SU-DHL-6 (cell line): ENCODE measurements around the gene BMPR1B.

Source experiments
- H2AFZ ChIP-seq: fragments of 200-600 bp; sonication (generic); 2 replicates; pipeline ENCODE4 v1.6.1; 2014; ENCODE audit warnings: low read depth, mild to moderate bottlenecking, moderate library complexity, mixed read lengths, antibody characterized with exemption, low read length; ENCODE audit not compliant: severe bottlenecking
- H3F3A ChIP-seq: fragments of 200-600 bp; shearing (Covaris generic); 2 replicates; pipeline ENCODE4 v1.6.0; 2016; ENCODE audit warnings: antibody characterized with exemption, mild to moderate bottlenecking; ENCODE audit not compliant: insufficient read depth
- H3K27ac ChIP-seq: fragments of 200-600 bp; sonication (generic); 2 replicates; pipeline ENCODE4 v1.5.1; 2016; ENCODE audit warnings: low read depth, mild to moderate bottlenecking, low read length, moderate library complexity, mixed read lengths
- H3K27me3 ChIP-seq: fragments of 200-600 bp; sonication (generic), shearing (Covaris generic); 2 replicates; pipeline ENCODE4 v1.6.0; 2014; ENCODE audit warnings: mild to moderate bottlenecking, low read length
- H3K36me3 ChIP-seq: fragments of 200-600 bp; sonication (generic); 2 replicates; pipeline ENCODE4 v1.6.1; 2014; ENCODE audit warnings: mild to moderate bottlenecking, low read length, mixed read lengths
- H3K4me2 ChIP-seq: fragments of 300-600, 200-600 bp; shearing (Covaris generic), sonication (generic); 2 replicates; pipeline ENCODE4 v1.6.0; 2014; ENCODE audit warnings: low read length, low read depth, mild to moderate bottlenecking; ENCODE audit not compliant: poor library complexity, severe bottlenecking
- H3K4me3 ChIP-seq: fragments of 200-600 bp; sonication (generic); 2 replicates; pipeline ENCODE4 v1.5.1; 2014; ENCODE audit warnings: antibody characterized with exemption, low read length, mild to moderate bottlenecking, mixed read lengths; ENCODE audit not compliant: insufficient read depth, poor library complexity, severe bottlenecking
- H3K79me2 ChIP-seq: fragments of 200-600 bp; sonication (generic); 2 replicates; pipeline ENCODE4 v1.6.1; 2014; ENCODE audit warnings: mild to moderate bottlenecking, low read length, moderate library complexity; ENCODE audit not compliant: insufficient read depth
- H3K9ac ChIP-seq: fragments of 200-600 bp; sonication (generic); 2 replicates; pipeline ENCODE4 v1.7.0; 2014; ENCODE audit warnings: mild to moderate bottlenecking, low read length
- H3K9me2 ChIP-seq: fragments of 200-600 bp; sonication (generic); replicated peaks from 2 replicates; pipeline ENCODE4 v1.6.1; 2014; ENCODE audit warnings: low read length; ENCODE audit not compliant: insufficient read depth
- H3K9me3 ChIP-seq: fragments of 200-600 bp; sonication (generic); 2 replicates; pipeline ENCODE4 v1.6.1; 2014; ENCODE audit warnings: low read length, mixed read lengths; ENCODE audit not compliant: insufficient read depth
- H4K20me1 ChIP-seq: fragments of 200-600 bp; sonication (generic); 2 replicates; pipeline ENCODE4 v1.6.1; 2014; ENCODE audit warnings: low read depth, mild to moderate bottlenecking, antibody characterized with exemption, low read length, moderate library complexity, mixed read lengths
- CTCF ChIP-seq: fragments of 200-600 bp; sonication (generic); IDR thresholded peaks from one replicate; pipeline ENCODE4 v1.5.1; 2017; ENCODE audit warnings: antibody characterized with exemption, mild to moderate bottlenecking, low read length, moderate library complexity; ENCODE audit not compliant: insufficient read depth, poor library complexity, severe bottlenecking
- EZH2phosphoT487 ChIP-seq: fragments of 200-600 bp; sonication (generic), shearing (Covaris generic); conservative IDR thresholded peaks from 2 replicates; pipeline ENCODE4 v1.6.1; 2018; ENCODE audit warnings: mild to moderate bottlenecking, antibody characterized with exemption, low read length, moderate library complexity, mixed read lengths

BMPR1B gene

GRCh38 chr4:94905511-94905910 lies 147.8 kb downstream of the BMPR1B start:
- H3K27ac ChIP-seq = no peak overlapping the region
- no peaks in the 10 kb centered on the region for H3K36me3 ChIP-seq
- no peaks in the 10 kb centered on the region for H3K9me3 ChIP-seq
- no peak overlapping the region for H2AFZ ChIP-seq
- no peaks in the 10 kb centered on the region for H3K9me2 ChIP-seq
- TF ChIP-seq CTCF (no peak), EZH2phosphoT487 (no peak)
- H3K4me3 ChIP-seq = no peak overlapping the region
- H3K4me2 ChIP-seq = no peak overlapping the region
- no peaks in the 10 kb centered on the region for H3K27me3 ChIP-seq
- no peak overlapping the region for H3K9ac ChIP-seq
- H3K79me2 ChIP-seq = no peaks in the 10 kb centered on the region
- H3F3A ChIP-seq = no peaks in the 10 kb centered on the region
- no peaks in the 10 kb centered on the region for H4K20me1 ChIP-seq

- no peaks in the 10 kb centered on the region for H3K27me3 ChIP-seq
- H3K4me3 ChIP-seq = no peak overlapping the region
- TF ChIP-seq CTCF (no peak), EZH2phosphoT487 (no peak)
- no peak overlapping the region for H3K9ac ChIP-seq
- H3K9me3 ChIP-seq = no peaks in the 10 kb centered on the region
- no peaks in the 10 kb centered on the region for H3F3A ChIP-seq
- no peaks in the 10 kb centered on the region for H3K79me2 ChIP-seq
- H3K4me2 ChIP-seq = no peak overlapping the region
- H3K27ac ChIP-seq = no peak overlapping the region
- no peak overlapping the region for H2AFZ ChIP-seq
- no peaks in the 10 kb centered on the region for H3K36me3 ChIP-seq
- H3K9me2 ChIP-seq = no peaks in the 10 kb centered on the region
- H4K20me1 ChIP-seq = no peaks in the 10 kb centered on the region
Measured at GRCh38 chr4:94909645-94910044, 151.9 kb downstream of the BMPR1B start.

- Histone ChIP-seq H3K9ac (no peak overlapping the region), H3K4me2 (no peak overlapping the region), H3K36me3 (no peaks in the 10 kb centered on the region), H3K79me2 (no peaks in the 10 kb centered on the region), H3K4me3 (no peak overlapping the region), H3F3A (no peaks in the 10 kb centered on the region), H3K9me2 (no peaks in the 10 kb centered on the region), H3K9me3 (no peaks in the 10 kb centered on the region), H4K20me1 (no peaks in the 10 kb centered on the region), H2AFZ (no peak overlapping the region), H3K27me3 (no peaks in the 10 kb centered on the region), H3K27ac (no peak overlapping the region)
- TF ChIP-seq EZH2phosphoT487 = no peak
- TF ChIP-seq CTCF = no peak
Measured at GRCh38 chr4:94911106-94911505, 153.4 kb downstream of the BMPR1B start.
